Right kidney (tissue), 1 donor: ENCODE data around the gene CYBA.
"Not testable (repeated sequence)": the region's sequence is repeated elsewhere in the genome, so short reads cannot be mapped to it uniquely, and the experiment has no call there.

Source experiments
- DNase-seq: peaks from one replicate; pipeline ENCODE4 v3.0.0-alpha.2; 2016

Gene CYBA

GRCh38 chr16:88613911-88614817, 36.7 kb downstream of the CYBA start:
- no peak for DNase-seq

DNA sequence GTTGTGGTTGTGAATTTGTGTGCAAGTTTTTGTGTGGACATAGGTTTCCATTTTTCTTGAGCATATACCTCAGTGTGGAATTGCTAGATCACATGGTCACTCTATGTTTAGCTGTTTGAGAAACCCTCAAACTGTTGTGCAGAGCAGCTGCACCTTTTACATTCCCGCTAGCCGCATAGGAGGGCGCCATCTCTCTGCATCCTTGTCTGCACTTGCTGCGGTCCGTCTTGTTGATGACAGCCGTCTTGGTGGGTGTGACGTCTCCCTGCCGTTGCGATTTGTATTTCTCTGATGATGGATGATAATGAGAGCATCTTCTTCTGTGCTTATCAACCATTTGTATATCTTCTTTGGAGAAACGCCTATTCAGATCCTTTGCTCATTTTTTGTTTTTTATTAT, 37.6 kb downstream of the CYBA start:
- DNase-seq = no peak

DNA sequence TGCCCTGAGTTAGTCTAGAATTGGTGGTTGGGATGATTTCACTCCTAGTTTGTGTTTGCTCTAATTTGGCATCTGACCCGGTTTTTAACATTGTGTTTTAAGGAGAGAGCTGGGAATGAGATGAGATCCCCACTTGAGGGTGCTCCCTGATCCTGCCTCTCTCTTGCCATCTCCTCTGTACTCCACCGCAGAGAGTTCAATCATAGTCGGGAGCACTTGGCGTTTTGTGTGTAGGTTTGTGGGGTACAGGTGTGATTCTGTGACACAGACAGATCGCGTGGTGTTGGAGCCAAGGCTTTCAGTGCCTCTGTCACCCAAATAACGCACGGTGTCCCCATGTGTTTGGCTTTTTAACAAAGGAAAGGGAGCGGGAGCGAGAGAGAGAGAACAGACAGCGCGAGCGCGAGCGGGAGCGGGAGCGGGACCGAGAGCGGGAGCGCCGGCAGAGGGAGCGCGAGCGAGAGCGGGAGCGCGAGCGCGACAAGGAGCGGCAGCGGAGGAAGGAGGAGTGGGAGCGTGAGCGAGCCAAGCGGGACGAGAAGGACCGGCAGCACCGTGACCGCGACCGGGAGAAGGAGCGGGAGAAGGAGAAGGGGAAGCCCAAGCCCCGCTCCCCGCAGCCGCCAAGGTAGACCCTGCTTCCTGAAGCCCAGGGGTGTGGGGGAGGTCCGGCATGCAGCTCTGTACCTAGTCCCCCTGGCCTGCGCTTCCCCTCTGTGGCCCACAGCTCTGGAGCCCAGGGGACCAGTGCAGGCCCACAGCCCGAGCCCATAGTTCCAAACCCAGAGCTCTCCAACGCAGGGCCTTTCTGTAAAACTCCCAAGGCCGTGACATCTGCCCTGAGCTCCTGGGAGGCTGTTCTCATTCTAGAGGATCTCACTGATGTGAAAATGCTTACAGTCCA, 39.7 kb downstream of the CYBA start:
- peak; percentile 64 for DNase-seq

- DNase-seq = no peak
These were observed 40.8 kb downstream of the CYBA start for GRCh38 chr16:88610080-88610479.

DNA sequence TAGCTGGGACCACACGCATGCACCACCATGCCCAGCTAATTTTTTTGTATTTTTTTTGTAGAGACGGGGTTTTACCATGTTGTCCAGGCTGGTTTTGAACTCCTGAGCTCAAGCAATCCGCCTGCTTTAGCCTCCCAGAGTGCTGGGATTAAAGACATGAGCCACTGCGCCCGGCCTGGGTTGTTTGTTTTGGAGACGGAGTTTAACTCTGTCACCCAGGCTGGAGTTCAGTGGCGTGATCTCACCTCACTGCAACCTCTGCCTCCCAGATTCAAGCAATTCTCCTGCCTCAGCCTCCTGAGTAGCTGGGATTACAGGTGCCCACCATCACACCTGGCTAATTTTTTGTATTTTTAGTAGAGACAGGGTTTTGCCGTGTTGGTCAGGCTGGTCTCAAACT, 41.4 kb downstream of the CYBA start:
- DNase-seq = not testable (repeated sequence)

DNA sequence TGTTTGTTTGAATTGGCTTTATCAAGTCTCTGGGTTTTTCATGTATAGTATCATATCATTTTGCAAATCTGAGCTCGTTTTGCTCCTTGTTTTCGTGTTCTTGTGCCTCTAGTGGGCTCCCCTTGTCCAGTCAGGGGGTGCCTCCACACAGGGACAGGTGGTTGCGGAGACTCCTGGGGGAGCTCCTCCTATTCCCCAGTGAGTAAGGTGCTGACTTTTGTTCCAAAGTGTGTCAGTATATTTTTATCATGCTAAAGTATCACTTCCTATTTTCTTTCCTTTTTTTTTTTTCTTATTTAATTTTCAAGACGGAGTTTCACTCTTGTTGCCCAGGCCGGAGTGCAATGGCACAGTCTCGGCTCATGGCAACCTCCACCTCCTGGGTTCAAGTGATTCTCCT, 42.8 kb downstream of the CYBA start:
- no peak for DNase-seq

DNA sequence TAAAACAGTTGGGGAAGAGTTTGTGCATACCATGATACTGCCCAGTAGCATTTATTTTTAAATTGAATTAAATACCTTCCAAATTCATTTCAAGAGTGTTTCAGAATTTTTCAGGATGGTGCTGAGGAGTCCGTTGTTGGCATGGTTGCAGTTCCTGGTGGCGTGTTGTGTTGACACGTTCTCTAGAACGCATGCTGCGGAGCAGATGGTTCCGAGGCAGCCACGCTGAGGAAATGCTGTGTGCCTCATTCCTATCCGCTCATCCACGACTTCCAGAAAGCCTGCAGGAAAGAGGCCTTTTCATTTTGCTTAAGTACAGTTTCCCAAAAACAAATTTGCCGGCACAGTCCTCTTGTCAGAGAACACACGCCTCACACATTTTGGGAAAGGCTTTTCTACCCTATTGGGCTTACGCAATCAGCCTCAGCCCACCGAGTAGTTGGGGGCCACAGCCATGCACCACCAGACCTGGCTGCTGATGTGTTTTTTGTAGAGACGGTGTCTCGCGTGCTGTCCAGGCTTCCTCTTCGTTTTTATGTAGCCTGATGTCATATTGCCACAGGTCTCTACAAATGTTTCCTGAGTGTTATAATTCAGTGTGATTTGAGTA, 44.6 kb downstream of the CYBA start:
- DNase-seq = no peak

DNA sequence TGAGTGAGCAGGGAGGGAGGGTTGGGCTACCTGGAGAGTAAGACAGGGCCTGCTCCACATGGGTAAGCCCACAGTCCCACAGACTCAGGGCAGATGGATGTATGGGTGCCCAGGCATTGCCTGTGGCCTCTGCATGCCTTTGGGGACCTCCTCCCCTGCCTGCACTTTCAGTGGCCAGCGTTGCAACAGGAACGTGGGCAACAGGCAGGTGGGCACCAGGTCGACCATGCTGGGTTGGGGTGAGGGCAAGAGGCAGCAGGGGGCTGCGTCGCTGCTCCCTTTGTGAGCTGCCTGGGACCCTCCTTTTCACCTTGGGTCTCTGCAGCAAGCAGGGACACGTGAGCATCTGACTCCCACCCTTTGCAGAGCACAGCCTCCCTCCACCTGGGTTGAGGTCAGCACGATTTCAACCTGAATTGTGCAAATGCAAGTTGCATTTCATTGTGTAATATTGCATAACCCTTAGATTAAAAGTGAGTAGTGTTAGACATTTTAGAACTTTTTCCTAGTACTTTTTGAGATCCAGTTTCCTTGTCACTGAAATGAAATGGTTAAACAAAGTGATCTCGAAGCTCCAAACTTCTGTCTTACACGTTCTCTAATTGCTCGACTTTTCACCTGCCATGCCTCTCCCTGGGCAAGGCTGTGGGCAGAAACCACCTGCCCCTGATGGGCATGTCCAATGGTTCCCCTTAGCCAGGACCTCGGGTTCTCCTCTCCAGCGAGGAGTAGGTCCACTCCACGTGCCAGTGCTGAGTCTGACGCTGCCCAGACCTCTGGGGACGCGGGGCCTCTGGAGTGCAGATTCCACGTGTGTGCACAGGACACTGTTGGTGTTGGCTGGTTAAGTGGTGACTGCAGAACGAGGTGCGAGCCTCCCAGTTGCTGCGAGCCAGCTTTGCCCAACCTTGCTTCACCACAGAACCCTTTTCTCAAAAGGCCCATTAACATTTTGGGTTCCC, 45.4 kb downstream of the CYBA start:
- no peak for DNase-seq

DNA sequence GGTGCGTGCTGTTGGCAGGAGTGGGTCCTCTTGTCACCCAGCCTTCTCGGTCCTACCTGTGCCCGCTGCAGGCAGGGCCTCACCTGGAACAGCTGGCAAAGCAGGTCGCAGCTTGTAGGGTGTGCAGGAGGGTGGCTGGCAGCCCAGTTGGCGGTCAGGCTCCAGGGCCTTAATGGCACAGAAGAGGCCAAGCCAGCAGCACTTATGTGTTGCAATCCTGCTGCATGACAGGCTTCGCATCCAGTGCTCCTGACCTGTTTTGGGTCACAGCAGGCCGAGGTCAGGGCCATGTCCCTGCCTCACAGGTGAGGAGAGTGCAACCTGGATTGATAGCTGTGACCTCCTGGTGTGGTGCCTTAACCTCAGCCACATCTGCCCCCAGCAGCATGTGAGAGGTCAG, 48.8 kb downstream of the CYBA start:
- no peak for DNase-seq

- DNase-seq = no peak
These were observed 49.4 kb downstream of the CYBA start for GRCh38 chr16:88601313-88602036.

GRCh38 chr16:88600539-88600896, 50.3 kb downstream of the CYBA start:
- no peak for DNase-seq

DNA sequence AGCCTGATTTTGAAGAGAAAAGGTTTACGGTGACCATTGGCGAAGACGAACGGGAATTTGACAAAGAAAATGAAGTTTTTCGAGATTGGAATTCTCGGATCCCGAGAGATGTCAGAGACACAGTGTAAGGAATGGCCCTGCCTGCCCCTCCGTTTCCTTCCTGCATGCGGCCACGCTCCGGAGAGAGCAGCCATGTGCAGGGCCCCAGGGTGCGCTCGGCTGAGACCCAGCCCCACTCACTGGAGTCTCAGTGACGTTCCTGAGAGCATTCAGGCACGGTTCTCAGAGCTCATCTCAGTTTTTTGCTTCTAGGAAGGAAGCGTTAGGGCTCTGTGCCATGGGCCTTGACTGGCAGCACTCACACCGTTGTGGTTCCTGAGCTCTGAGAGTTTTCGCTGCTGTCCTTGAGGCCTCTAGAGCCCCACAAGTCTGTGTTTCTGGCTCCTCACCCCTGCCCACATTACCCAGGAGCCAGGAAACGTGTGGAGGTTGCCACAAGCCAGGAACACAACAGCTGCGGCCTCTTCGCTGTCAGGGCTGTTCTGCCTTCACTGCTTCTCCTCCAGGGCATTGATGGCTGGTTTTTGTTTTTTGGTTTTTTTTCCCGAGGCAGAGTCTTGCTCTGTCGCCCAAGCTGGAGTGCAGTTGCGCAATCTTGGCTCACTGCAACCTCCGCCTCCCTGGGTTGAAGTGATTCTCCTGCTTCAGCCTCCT, 50.9 kb downstream of the CYBA start:
- no peak for DNase-seq

GRCh38 chr16:88599092-88599733, 51.6 kb downstream of the CYBA start:
- no peak for DNase-seq

DNA sequence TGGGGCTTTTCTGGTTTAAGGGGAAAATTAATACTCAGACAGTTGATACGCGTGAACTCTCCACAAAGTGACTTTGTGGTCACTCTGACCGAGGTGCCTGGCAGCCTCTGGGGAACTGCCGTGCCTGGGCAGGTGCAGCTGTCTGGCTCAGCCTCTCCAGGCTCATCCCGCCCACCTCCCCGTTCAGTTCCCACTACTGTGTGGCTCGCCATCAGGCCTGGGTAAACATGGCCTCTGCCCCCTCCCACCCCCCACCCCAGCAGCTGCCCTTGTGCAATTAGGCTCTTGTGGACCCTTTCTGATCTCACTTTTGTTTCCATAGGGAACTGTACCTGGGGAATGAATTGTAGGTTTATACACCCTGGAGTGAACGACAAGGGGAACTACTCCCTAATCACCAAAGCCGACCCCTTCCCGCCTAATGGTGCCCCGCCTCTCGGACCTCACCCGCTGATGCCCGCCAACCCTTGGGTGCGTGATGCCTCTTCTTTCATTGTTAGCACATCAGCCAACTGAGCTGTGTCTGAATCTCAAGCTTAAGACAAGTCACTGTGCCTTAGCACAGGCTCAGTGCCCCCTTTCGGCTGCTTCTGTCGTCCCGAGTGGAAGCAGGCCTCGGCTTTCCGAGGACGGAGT, 52.9 kb downstream of the CYBA start:
- DNase-seq = no peak

- DNase-seq = no peak
These were observed 54.4 kb downstream of the CYBA start for GRCh38 chr16:88596483-88596882.

DNA sequence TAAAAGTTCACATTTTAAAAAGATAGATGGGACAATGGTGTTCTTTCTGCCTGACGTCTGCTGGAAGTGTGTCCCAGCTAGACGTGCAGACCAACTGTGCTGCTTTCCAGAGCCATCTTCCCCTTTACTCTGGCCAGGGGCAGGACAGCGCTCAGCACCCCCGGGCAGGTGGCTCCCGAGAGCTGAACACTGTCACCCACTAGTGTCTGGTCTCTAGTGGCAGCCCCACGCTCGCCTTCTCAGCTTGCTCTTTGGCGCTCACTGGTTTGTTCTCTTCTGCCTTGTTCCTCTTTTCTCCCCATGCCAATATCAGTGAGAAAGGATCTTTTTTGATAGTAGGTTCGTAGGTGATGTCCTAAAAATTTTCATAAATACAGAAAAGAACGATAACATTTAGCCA, 54.9 kb downstream of the CYBA start:
- DNase-seq = no peak

DNA sequence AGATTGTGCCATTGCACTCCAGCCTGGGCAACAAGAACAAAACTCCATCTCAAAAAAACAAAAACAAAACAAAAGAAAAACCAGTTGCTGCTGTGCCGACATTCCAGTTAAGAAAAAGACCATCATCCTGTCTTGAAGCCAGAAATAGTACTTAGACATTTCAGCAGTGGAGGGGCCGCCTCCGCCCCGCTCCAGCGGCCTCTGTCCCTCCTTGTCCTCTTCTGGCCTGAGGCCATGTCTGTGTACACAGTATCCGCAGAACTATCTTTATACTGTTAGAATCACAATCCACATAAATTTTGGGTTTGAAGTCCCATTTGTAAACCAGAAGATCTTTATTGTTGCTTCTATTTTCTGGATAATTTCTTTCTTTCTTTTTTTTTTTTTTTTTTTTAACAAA, 55.8 kb downstream of the CYBA start:
- DNase-seq = no peak

DNA sequence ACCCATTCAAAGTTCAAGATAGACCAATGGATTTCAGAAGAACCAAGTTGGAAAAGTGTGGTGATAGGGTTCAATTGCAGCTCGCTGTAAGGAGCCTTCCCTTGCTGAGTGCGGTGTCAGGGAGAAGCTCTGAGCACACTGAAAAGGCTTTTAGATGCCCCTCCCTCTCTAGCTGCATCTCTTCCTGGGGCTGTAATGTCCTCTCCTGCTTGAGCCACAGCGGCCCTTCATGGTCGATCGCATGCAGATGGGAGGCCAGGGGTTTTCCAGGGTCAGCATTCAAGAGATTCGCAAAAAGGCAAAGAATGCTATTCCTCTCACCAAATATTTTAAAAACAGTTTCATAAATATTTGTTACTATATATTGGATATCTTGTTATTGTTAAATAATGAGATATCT, 56.9 kb downstream of the CYBA start:
- DNase-seq = no peak

DNA sequence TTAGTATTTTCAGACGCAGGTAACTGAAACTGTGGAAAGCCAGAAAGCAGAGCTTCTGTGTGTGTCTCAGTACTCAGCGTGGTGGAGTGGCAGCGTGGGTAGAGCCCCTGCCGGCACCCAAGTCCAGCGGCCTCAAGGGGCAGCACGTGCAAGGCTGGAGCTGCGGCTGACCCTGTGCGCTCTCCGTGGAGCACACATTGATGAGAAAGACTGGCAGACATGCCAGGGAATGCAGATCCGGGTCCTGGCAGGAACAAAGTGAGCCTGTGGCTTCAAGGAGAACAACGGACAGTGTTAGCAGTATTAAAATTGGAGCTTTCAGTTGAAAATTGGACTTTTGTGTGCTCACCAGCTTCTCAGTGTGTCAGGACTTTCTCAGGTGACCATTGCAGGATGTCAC, 57.4 kb downstream of the CYBA start:
- no peak for DNase-seq
